Right lobe of liver (tissue), 4 donors: Measurements from ENCODE around the gene AKTIP.

ENCODE experiments used
- CTCF ChIP-seq, 4 donors: fragments of 200-600 bp in 3 of 4; fragments of 450-650 bp in 1 of 4; IDR thresholded peaks; one replicate each; pipeline versions ENCODE4 v1.5.1 to v1.8.0; 2016 to 2022; ENCODE audit warnings: antibody characterized with exemption in 4 of 4, mild to moderate bottlenecking in 2 of 4
- POLR2A ChIP-seq: fragments of 450-650 bp; IDR thresholded peaks from one replicate; pipeline ENCODE4 v1.6.1; 2017; ENCODE audit warnings: antibody characterized with exemption, mild to moderate bottlenecking
- donor health status: DM: no; HTN: no; CAD: no.
- donor health status: DM: no; HTN: no; CAD: no.
- donor health status: DM: no; HTN: yes; CAD: no.

GRCh38 chr16:53534206-53534605 is 31.2 kb upstream of the AKTIP start:
- TF ChIP-seq CTCF (IDR thresholded peaks at IDR 0.05) (no peak), POLR2A (no peak)
